Hepatocyte (in vitro differentiated cells): ENCODE measurements around the gene TXLNG. TPM values are rescaled to one million over a fixed set of nuclear protein-coding genes. Genes with fewer than 3 reads are reported as not detected.

Source experiments
- DNase-seq: peaks from one replicate; pipeline ENCODE4 v3.0.0-alpha.2; 2016; ENCODE audit warnings: low spot score
- H2AFZ ChIP-seq: fragments of 200-600 bp; sonication (generic); 2 replicates; pipeline ENCODE4 v1.6.0; 2016; ENCODE audit warnings: antibody characterized with exemption, mild to moderate bottlenecking
- H3K27ac ChIP-seq: fragments of 200-600 bp; sonication (generic); 2 replicates; pipeline ENCODE4 v1.5.1; 2016; ENCODE audit warnings: mild to moderate bottlenecking
- H3K27me3 ChIP-seq: fragments of 200-600 bp; sonication (generic); 2 replicates; pipeline ENCODE4 v1.6.1; 2016
- H3K36me3 ChIP-seq: fragments of 200-600 bp; sonication (generic); replicated peaks from 2 replicates; pipeline ENCODE4 v1.5.1; 2016; ENCODE audit warnings: low read depth; ENCODE audit not compliant: insufficient read depth
- H3K4me1 ChIP-seq: fragments of 200-600 bp; sonication (generic); 2 replicates; pipeline ENCODE4 v1.5.1; 2016; ENCODE audit warnings: mild to moderate bottlenecking, moderate library complexity; ENCODE audit not compliant: insufficient read depth
- H3K4me2 ChIP-seq: fragments of 200-600 bp; sonication (generic); 2 replicates; pipeline ENCODE4 v1.6.0; 2016
- H3K4me3 ChIP-seq: fragments of 200-600 bp; sonication (generic); 2 replicates; pipeline ENCODE4 v1.5.1; 2016; ENCODE audit warnings: mild to moderate bottlenecking
- H3K79me2 ChIP-seq: fragments of 200-600 bp; sonication (generic); 2 replicates; pipeline ENCODE4 v1.6.0; 2017; ENCODE audit warnings: mild to moderate bottlenecking
- H3K9me2 ChIP-seq: fragments of 200-600 bp; sonication (generic); replicated peaks from 2 replicates; pipeline ENCODE4 v1.6.0; 2017; ENCODE audit warnings: mild to moderate bottlenecking; ENCODE audit not compliant: insufficient read depth
- H3K9me3 ChIP-seq: fragments of 200-600 bp; sonication (generic); 2 replicates; pipeline ENCODE4 v1.5.1; 2016; ENCODE audit warnings: low read depth, mild to moderate bottlenecking
- H4K20me1 ChIP-seq: fragments of 200-600 bp; sonication (generic); 2 replicates; pipeline ENCODE4 v1.6.0; 2016; ENCODE audit warnings: mild to moderate bottlenecking; ENCODE audit not compliant: insufficient read depth, poor library complexity, severe bottlenecking
- CTCF ChIP-seq: fragments of 200-600 bp; sonication (generic); IDR thresholded peaks from 2 replicates; pipeline ENCODE4 v1.5.1; 2016; ENCODE audit warnings: antibody characterized with exemption, mild to moderate bottlenecking; ENCODE audit not compliant: poor library complexity
- EZH2 ChIP-seq: fragments of 200-600 bp; sonication (generic); IDR thresholded peaks from 2 replicates; pipeline ENCODE4 v1.6.1; 2016; ENCODE audit warnings: antibody characterized with exemption, mild to moderate bottlenecking, borderline replicate concordance
- EZH2phosphoT487 ChIP-seq: fragments of 200-600 bp; sonication (generic); IDR thresholded peaks from one replicate; pipeline ENCODE4 v1.6.1; 2018; ENCODE audit warnings: antibody characterized with exemption, mild to moderate bottlenecking, low read depth, moderate library complexity; ENCODE audit not compliant: unreplicated experiment, severe bottlenecking
- WGBS: methylation state at CpG from one replicate; pipeline ENCODE4 v1.1.6; 2016; ENCODE audit warnings: low lambda C conversion rate; ENCODE audit errors: missing lambda C conversion rate; 5-methylcytosine and 5-hydroxymethylcytosine counted together
- polyA plus RNA-seq: library from polyadenylated mRNA; unstranded; fragments of >200 nt; fragmentation: Nextera tagmentation; extraction: Ambion mirVana; gene quantifications from 2 replicates; pipeline ENCODE4 v1.2.1, GENCODE V29; 2016
- small RNA-seq: library from RNA; depleted of rRNA; stranded (forward); fragments of <200 nt; gene quantifications from one replicate; pipeline ENCODE3, GENCODE V24; 2014
- total RNA-seq: library from RNA; depleted of rRNA; stranded (reverse); fragments of >200 nt; gene quantifications from 2 replicates; pipeline ENCODE4 v1.2.3, GENCODE V29; 2014

The TXLNG gene
- total and polyA plus RNA-seq, 2 experiments from 2014 or later, result 9.7 to 23.4 TPM

- 20% methylated on average over 9 of the region's 9 CpGs for WGBS
These were observed 106.5 kb downstream of the TXLNG start for GRCh38 chrX:16892504-16893362.

More at GRCh38 chrX:16892504-16893362, 106.5 kb downstream of the TXLNG start:
- Histone ChIP-seq H3K4me2 (peak overlapping the region; percentile 39), H3K9me2 (no peaks in the 10 kb centered on the region), H3K4me1 (no peaks in the 10 kb centered on the region), H3K9me3 (no peaks in the 10 kb centered on the region), H3K27ac (no peak overlapping the region), H4K20me1 (no peaks in the 10 kb centered on the region), H3K27me3 (no peaks in the 10 kb centered on the region), H3K79me2 (no peaks in the 10 kb centered on the region), H3K36me3 (no peaks in the 10 kb centered on the region), H2AFZ (peak overlapping the region; percentile 62), H3K4me3 (no peak overlapping the region)
- no peak for TF ChIP-seq EZH2phosphoT487
- TF ChIP-seq EZH2, result no peak
- TF ChIP-seq CTCF, result peak; percentile 88
- DNase-seq, result peak; percentile 94

Small RNAs within 50 kb of the gene (small RNA-seq; reads per million reads assigned to genes)
- gene RNU4-6P (not detected), gene RNU7-56P (not detected), gene RPL12P49 (not detected)

Other genes starting within 250 kb of the TXLNG start
- 35.3 and 51.1 TPM in 2 replicates for gene S100G, start 136.3 kb upstream of the TXLNG start, total RNA-seq
- gene S100G, start 136.3 kb upstream of the TXLNG start, polyA plus RNA-seq, result 4.1 and 8.1 TPM in 2 replicates
- gene CTPS2, start 73.8 kb upstream of the TXLNG start, total RNA-seq, result 55.7 and 57.1 TPM in 2 replicates
- gene CTPS2, start 73.8 kb upstream of the TXLNG start, polyA plus RNA-seq, result 25.4 and 26.2 TPM in 2 replicates
- gene SYAP1, start 66.9 kb upstream of the TXLNG start, total RNA-seq, result 57.8 and 59.7 TPM in 2 replicates
- 50.2 and 52.1 TPM in 2 replicates for gene SYAP1, start 66.9 kb upstream of the TXLNG start, polyA plus RNA-seq
- 170 and 185 TPM in 2 replicates for gene RBBP7, start 83.9 kb downstream of the TXLNG start, total RNA-seq
- 260 and 263 TPM in 2 replicates for gene RBBP7, start 83.9 kb downstream of the TXLNG start, polyA plus RNA-seq
- 3.3 and 5.0 TPM in 2 replicates for gene REPS2, start 160.2 kb downstream of the TXLNG start, total RNA-seq
- 2.0 and 3.4 TPM in 2 replicates for gene REPS2, start 160.2 kb downstream of the TXLNG start, polyA plus RNA-seq